HepG2 (cell line): ENCODE results near the gene TMEM187. TPM values are rescaled to one million over a fixed set of nuclear protein-coding genes. Genes with fewer than 3 reads are reported as not detected.

Experiments used
- ATAC-seq: fragments of 200-7000 bp; cut with Tn5 transposase; 3 replicates; pipeline ENCODE4 v1.9.1; 2020; ENCODE audit warnings: mild to moderate bottlenecking, moderate library complexity
- BruUV-seq: library from RNA; stranded (reverse); fragments of 400-500 nt; replicated peaks from 2 replicates; lab custom pipeline; 2021; lab: Mats Ljungman, UMichigan
- CTCF ChIA-PET: fragments of 300-600 bp; formaldehyde crosslinking; extraction: SDS; loops from one replicate; lab custom pipeline; 2021; ENCODE audit warnings: low total read pairs, inconsistent platforms, low intra/inter-chr PET ratio; lab: Yijun Ruan, JAX
- POLR2A ChIA-PET: fragments of 350-600 bp; sonication (Branson Sonifier 250); formaldehyde crosslinking; loops from one replicate; lab custom pipeline; 2020; ENCODE audit warnings: antibody characterized with exemption, inconsistent platforms; lab: Yijun Ruan, JAX
- DNase-seq: peaks from one replicate; pipeline ENCODE4 v3.0.0-alpha.2; 2015; ENCODE audit warnings: low spot score
- FAIRE-seq: peaks from 3 replicates; lab custom pipeline; 2011; peaks lifted over from hg19 to GRCh38; lab: Jason Lieb, UNC
- H2AFZ ChIP-seq: one replicate; pipeline ENCODE4 v1.6.1; 2011; ENCODE audit warnings: low read length, inconsistent platforms
- H3K27ac ChIP-seq: fragments of 300-600 bp; 3 replicates; pipeline ENCODE4 v1.8.0; 2011; ENCODE audit warnings: mixed run types, mild to moderate bottlenecking, mixed read lengths, low read length, inconsistent platforms; ENCODE audit not compliant: insufficient read depth; ENCODE audit errors: extremely low read length
- H3K27me3 ChIP-seq, 2 experiments: fragments of 200-600 bp in 1 of 2; 2 replicates in 1 of 2; 3 replicates in 1 of 2; pipeline versions ENCODE4 v1.6.0 to v1.8.0; 2011; ENCODE audit warnings: low read length in 2 of 2, mild to moderate bottlenecking in 2 of 2, moderate library complexity in 2 of 2, inconsistent platforms in 1 of 2; ENCODE audit not compliant: insufficient read depth in 2 of 2, control insufficient read depth in 1 of 2
- H3K36me3 ChIP-seq, 2 experiments: fragments of 200-600 bp in 1 of 2; replicated peaks in 1 of 2; 2 replicates in 1 of 2; 3 replicates in 1 of 2; pipeline versions ENCODE4 v1.5.1 to v1.8.0; 2011; ENCODE audit warnings: low read length in 2 of 2, inconsistent platforms in 1 of 2; ENCODE audit not compliant: insufficient read depth in 2 of 2, control insufficient read depth in 1 of 2
- H3K4me1 ChIP-seq: 2 replicates; pipeline ENCODE4 v1.5.1; 2012; ENCODE audit warnings: low read length, inconsistent platforms; ENCODE audit not compliant: insufficient read depth
- H3K4me2 ChIP-seq: 2 replicates; pipeline ENCODE4 v1.6.0; 2011; ENCODE audit warnings: low read depth, low read length, inconsistent platforms
- H3K4me3 ChIP-seq, 3 experiments: fragments of 200-600 bp in 1 of 3; sonication (generic), shearing (Covaris generic) in 1 of 3; replicated peaks in 1 of 3; 2 replicates each; pipeline ENCODE4 v1.5.1; 2011 to 2016; ENCODE audit warnings: low read length in 3 of 3, inconsistent platforms in 2 of 3, low read depth in 2 of 3, mild to moderate bottlenecking in 2 of 3, control low read depth in 1 of 3, mixed read lengths in 1 of 3; ENCODE audit not compliant: insufficient read depth in 1 of 3
- H3K79me2 ChIP-seq: one replicate; pipeline ENCODE4 v1.6.1; 2011; ENCODE audit warnings: low read length, inconsistent platforms; ENCODE audit not compliant: insufficient read depth
- H3K9ac ChIP-seq: 2 replicates; pipeline ENCODE4 v1.6.0; 2011; ENCODE audit warnings: mild to moderate bottlenecking, low read depth, low read length, inconsistent platforms; ENCODE audit not compliant: insufficient read depth
- H3K9me3 ChIP-seq: 2 replicates; pipeline ENCODE4 v1.5.1; 2012; ENCODE audit warnings: mild to moderate bottlenecking, low read length
- H4K20me1 ChIP-seq: 2 replicates; pipeline ENCODE4 v1.6.0; 2011; ENCODE audit warnings: inconsistent platforms, mild to moderate bottlenecking, low read length, moderate library complexity; ENCODE audit not compliant: insufficient read depth
- AGO2 ChIP-seq: fragments of 200-400 bp; formaldehyde crosslinking; optimal IDR thresholded peaks from 2 replicates; pipeline ENCODE3; 2017; ENCODE audit warnings: mild to moderate bottlenecking, low read depth, low read length, moderate library complexity
- ARID3A ChIP-seq: IDR thresholded peaks from 2 replicates; pipeline ENCODE4 v1.6.1; 2012; ENCODE audit warnings: low read depth, low read length, improper control_type of control experiment
- REPIN1 ChIP-seq: sonication (generic); formaldehyde crosslinking; IDR thresholded peaks from 2 replicates; pipeline ENCODE4 v1.8.0; 2022; ENCODE audit warnings: missing genetic modification reagents, low read depth, mild to moderate bottlenecking, borderline replicate concordance
- TRAFD1 ChIP-seq: sonication (generic); formaldehyde crosslinking; IDR thresholded peaks from 2 replicates; pipeline ENCODE4 v1.5.1; 2020; ENCODE audit warnings: missing genetic modification reagents, mild to moderate bottlenecking, borderline replicate concordance
- U2AF2 ChIP-seq: fragments of 200-400 bp; formaldehyde crosslinking; IDR thresholded peaks from 2 replicates; pipeline ENCODE4 v1.6.1; 2017; ENCODE audit warnings: low read depth, mild to moderate bottlenecking, low read length
- ZNF34 ChIP-seq: sonication (generic); formaldehyde crosslinking; IDR thresholded peaks from 2 replicates; pipeline ENCODE4 v1.4.0; 2020; ENCODE audit warnings: mild to moderate bottlenecking, missing genetic modification reagents, borderline replicate concordance
- WGBS: methylation state at CpG from one replicate; pipeline ENCODE4 v1.1.6; 2017; ENCODE audit warnings: low lambda C conversion rate; 5-methylcytosine and 5-hydroxymethylcytosine counted together
- in situ Hi-C: cut with HindIII; loops from 2 replicates; pipeline ENCODE4 v1.10.0; 2017; ENCODE audit warnings: low pct_unique_long_range_greater_than_20kb; ENCODE audit not compliant: extremely low pct_ligation_motif_present
- intact Hi-C: fragments of 100-400 bp; cut with micrococcal nuclease; formaldehyde crosslinking; loops from one replicate; pipeline ENCODE4 v1.10.0; 2022; ENCODE audit not compliant: unreplicated experiment
- polyA plus RNA-seq, 8 experiments: library from polyadenylated mRNA; depleted of rRNA in 3 of 8; stranded (reverse) in 7 of 8; unstranded in 1 of 8; fragments of >200 nt; fragmentation: Illumina TruSeq in 4 of 8; extraction: Trizol in 4 of 8; gene quantifications; 2 replicates each; pipeline versions ENCODE4 v1.2.1 to v1.2.3, GENCODE V29; 2011 to 2016; ENCODE audit warnings: low read depth in 4 of 8, missing spikeins in 1 of 8, mixed read lengths in 1 of 8; ENCODE audit not compliant: insufficient read depth in 1 of 8
- total RNA-seq, 5 experiments: library from RNA; depleted of rRNA; stranded (reverse); fragments of >200 nt; fragmentation: Illumina TruSeq; extraction: Trizol; gene quantifications; 2 replicates each; pipeline ENCODE4 v1.2.3, GENCODE V29; 2016; ENCODE audit warnings: low read depth in 1 of 5
- TF ChIP-seq, protein P1 (sequence below): sonication (generic); formaldehyde crosslinking; IDR thresholded peaks from 2 replicates; pipeline ENCODE4 v1.5.0; 2020; ENCODE audit warnings: mild to moderate bottlenecking, missing genetic modification reagents, borderline replicate concordance

TMEM187 gene
- total and polyA plus RNA-seq, 2 of the 13 experiments (the other 11 are each of a cell fraction or from before 2014, with no cell fraction given), result 2.2 to 6.2 TPM

GRCh38 chrX:153954558-153955227 lies 17.9 kb upstream of the TMEM187 start (continued):
- no peak for TF ChIP-seq TRAFD1
- TF ChIP-seq ZNF34 (CRISPR knock-in tag), result no peak
- no peak for TF ChIP-seq REPIN1 (CRISPR knock-in tag)
- no peak for TF ChIP-seq ARID3A
- TF ChIP-seq U2AF2, result no peak
- TF ChIP-seq, all 625 proteins: peak for 3

- intact Hi-C loops (no loop called here), in situ Hi-C loops (no loop called here)
- no peak for DNase-seq
- Histone ChIP-seq H3K27me3 (no peaks in the 10 kb centered on the region), H3K36me3 (peaks cover 25 to 76% of the 10 kb centered on the region in 2 experiments; a peak in 4 of 5 replicates), H3K27ac (no peak overlapping the region), H4K20me1 (0 out of 2 replicates have a peak, but pooled peaks cover 2% of the 10 kb centered on the region), H3K4me1 (no peaks in the 10 kb centered on the region), H3K9me3 (no peaks in the 10 kb centered on the region), H3K4me2 (no peak overlapping the region), H3K9ac (no peak overlapping the region), H3K4me3 (no peak overlapping the region), H3K79me2 (no peaks in the 10 kb centered on the region), H2AFZ (no peak overlapping the region)
- ATAC-seq, result no peak; the same call in 2 of the 3 replicates
- ChIA-PET CTCF (no interaction called here), POLR2A (no interaction called here)
- FAIRE-seq, result no peak
- BruUV-seq, result no TSS peak
- 100% methylated on average over 3 of the region's 12 CpGs for WGBS
- TF ChIP-seq AGO2, result peak; percentile 2
- TF ChIP-seq, protein P1, sequence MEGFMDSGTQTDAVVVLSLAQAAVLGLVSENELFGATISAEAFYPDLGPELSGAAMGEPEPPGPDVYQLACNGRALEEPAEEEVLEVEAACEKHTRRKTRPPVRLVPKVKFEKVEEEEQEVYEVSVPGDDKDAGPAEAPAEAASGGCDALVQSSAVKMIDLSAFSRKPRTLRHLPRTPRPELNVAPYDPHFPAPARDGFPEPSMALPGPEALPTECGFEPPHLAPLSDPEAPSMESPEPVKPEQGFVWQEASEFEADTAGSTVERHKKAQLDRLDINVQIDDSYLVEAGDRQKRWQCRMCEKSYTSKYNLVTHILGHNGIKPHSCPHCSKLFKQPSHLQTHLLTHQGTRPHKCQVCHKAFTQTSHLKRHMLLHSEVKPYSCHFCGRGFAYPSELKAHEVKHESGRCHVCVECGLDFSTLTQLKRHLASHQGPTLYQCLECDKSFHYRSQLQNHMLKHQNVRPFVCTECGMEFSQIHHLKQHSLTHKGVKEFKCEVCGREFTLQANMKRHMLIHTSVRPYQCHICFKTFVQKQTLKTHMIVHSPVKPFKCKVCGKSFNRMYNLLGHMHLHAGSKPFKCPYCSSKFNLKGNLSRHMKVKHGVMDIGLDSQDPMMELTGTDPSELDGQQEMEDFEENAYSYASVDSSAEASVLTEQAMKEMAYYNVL (CRISPR knock-in tag), result no peak
These were observed 17.3 kb upstream of the TMEM187 start for GRCh38 chrX:153955228-153955732.
